GM03348 (cell line): ENCODE data around the gene ZBTB7C.

Source experiments
- DNase-seq: peaks from one replicate; pipeline ENCODE4 v3.0.0; 2012; ENCODE audit warnings: low spot score

Gene ZBTB7C

DNA sequence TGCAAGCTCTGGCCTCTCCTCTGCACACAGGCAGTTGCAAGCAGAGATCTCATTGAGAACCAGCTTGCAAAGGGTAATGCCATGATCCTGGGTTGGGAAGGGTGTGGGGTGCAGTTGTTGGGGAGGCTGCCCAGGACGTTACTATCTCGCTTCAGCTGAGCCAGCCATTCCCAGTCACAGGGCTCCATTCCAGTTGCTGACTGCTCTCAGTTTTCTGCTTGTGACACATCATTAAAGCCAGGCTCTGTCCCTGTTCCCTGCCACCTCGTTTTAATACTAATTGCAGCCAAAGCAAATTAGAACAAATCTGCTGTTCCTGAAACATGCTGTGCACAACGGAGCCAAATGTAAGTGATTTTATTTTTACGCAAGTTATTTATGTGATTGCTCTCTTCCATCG is 416.2 kb downstream of the ZBTB7C start:
- DNase-seq, result no peak

DNA sequence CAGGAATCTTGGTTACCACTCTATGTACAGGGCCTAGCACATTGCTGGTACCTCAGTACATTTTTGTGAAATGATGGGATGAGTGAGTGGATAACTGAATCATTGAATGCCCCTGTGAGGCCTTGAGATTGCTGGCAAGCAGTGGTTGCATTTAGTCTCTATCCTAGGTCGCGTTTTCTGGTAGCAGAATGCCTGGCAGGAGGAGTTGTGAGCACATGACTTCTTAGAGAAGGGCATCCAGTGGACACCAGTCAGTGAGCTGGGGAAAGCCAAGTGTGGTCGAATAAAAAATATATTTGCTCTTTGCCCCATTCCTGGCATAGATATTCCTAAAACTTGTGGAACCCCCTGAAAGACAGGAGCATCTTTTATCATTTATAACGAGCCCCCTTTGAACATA is 416.9 kb downstream of the ZBTB7C start:
- DNase-seq, result no peak

DNA sequence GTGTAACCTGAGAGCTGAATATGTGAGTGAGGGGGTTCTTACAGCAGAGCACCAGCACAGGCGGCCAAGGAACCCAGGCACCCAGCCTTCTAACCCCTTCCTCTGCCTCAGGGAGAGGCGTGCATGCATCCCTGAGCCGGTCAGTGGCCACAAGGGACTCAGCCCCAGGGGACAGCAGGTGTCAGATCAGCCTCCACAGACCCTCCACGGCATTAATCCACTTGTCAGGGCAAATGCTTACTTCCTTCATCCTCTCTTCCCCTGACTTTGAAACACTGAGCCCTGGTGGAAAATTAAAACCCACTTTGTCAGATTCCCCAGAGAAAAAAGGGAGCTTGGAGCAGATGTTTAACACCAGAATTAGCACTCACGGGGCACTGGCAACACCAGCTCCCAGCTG is 418.2 kb downstream of the ZBTB7C start:
- no peak for DNase-seq

DNA sequence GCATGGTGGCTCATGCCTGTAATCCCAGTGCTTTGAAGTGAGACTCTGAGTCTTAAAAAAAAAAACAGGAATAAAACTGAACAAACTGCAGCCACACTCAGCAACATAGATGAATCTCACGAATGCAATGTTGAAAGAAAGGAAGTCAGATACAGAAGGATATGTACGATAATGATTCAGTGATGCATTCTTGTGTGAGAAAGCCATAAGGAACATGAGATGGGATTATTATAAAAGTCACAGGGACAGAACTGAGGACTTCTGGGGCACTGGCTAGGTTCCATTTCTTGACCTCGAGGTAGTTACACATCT is 421.8 kb downstream of the ZBTB7C start:
- no peak for DNase-seq

DNA sequence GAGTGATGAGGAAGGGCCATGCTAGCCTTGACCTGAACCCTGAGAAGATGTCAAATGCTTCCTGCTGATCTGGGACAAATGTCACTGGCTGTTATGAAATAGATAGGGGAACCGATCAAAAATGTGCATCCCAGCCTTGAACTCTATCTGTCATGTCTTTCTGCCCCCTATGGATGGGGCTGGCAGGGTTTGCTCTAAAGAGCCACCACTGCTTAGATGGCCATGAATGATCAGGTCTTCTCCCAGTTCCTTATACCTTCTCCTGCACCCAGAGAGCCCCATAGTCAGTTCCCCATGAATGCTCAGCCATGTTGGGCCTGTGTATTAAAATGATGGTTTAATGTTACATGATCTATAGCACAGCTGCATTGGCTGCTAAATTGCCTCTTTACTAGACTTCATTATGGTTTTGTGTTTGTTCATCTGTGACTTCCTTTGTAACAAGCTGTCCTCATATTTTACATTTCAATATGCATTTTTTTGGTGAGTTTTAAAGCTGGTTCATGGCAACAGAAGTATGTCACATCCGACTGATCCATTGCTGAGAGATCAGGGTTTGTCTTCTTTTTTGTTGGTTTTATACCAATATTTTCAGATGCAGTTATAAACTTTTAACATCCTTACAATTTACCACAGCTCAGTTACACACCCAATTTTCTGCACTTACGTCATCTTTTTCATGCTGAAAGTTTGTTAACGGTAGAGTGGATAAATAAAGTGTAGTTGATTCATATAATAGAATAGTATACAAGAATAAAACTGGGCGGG is 422.4 kb downstream of the ZBTB7C start:
- DNase-seq, result no peak

DNA sequence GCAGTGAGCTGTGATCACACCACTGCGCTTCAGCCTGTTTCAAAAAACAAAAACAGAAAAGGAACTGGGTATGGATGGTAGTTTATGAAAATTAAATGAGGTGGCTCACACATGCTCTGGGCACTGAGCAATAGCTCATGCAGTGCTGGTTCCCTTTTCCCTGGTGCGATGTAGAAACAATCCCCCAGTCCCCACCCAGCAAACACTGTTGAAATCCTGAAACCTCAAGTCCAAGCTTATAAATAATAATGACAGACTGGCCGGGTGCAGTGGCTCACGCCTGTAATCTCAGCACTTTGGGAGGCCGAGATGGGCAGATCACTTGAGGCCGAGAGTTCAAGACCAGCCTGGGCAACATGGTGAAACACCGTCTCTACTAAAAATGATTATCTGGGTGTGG is 423.3 kb downstream of the ZBTB7C start:
- no peak for DNase-seq

DNA sequence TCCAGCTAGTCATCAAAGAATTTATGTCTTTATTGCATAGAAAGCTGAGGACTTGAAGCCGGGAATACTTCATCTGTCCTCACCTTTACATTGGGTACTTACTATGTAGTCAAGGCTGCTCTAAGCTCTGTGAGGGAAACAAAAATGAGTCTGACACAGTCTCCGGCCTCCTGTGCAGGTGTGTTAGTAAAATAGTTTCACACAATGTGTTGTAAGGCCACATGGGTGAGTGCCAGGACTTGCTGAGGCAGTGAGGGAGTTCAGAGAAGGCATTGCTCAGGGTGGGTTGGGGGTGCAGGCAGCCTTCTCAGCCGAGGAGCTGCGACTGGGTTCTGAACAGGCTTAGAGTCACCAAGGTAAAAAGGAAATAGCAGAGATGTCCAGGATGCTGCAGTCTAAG is 424.2 kb downstream of the ZBTB7C start:
- DNase-seq, result no peak

DNA sequence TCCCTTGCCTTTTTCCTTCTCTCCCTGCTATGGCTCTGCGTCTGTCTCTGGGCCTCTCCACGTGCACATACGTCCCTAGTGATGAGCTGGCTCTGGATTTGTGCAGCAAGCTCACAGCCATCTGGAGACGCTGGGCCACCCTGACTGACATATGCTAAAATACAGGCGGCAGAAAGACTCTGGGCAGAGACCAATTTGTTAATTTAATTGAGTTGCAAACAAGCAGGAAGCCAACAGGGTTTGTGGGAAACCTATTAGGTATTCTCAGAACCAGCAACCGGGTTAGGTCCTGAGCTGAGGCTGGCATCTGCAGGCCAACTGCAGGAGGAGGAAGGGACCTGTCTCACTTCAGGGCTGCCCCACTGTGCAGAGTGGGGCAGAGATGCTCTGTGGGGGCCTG is 425.2 kb downstream of the ZBTB7C start:
- no peak for DNase-seq

DNA sequence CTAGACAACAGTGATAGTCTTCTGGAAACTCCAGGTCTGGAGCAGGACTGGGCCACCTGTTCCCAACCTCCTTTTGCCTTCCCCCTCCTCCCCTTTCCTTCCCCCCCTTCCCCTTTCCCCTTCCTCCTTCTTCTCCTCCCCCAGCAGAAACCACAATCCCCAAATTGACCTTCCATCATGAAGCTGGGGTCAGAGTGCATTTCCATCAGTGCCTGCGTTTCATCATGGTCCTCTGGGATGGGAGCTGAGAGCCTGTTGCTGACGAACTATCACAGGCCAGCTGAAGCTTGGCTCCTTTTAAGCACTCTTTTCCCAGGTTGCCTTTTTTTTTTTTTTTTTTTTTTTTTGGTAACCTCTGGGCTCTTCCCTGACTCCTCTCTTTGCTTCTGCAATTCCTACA is 426.1 kb downstream of the ZBTB7C start:
- no peak for DNase-seq

DNA sequence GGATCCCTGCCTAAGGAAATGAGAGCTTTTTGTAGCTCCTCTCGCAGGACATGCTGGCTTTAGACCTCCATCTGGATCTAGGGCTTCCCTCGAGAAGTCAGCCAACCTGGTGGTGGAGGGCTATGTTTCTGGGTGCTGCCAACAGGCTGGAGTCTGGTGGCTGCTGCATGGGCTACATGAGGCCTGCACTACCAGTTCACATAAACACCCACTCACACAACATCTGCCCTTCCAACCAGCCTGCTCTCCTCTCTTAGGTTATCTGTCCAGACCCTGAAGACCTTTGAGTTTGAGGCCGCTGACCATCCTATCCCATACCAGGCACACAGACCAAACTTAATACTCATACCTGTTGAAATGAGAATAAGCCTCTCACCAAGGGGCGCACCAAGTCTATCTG is 427.4 kb downstream of the ZBTB7C start:
- no peak for DNase-seq

DNA sequence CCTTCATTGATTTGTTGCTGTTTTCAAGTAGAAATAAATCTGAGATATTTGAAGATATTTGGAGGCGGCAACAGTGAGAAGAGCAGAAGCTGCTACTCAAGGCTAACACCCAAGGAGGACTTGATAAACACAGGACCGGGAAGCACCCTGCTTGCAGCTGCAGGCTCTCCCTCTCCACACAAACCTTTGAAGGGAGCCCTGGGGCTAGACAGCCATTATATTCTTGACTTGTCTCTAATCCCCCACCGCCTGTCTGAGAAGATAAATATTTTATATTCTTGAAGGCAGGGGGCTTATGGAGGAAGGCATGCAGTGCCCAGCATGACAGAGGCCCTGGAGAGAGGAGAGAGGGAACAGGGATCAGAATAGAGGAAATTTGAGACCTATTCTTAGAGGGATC is 427.9 kb downstream of the ZBTB7C start:
- no peak for DNase-seq

DNA sequence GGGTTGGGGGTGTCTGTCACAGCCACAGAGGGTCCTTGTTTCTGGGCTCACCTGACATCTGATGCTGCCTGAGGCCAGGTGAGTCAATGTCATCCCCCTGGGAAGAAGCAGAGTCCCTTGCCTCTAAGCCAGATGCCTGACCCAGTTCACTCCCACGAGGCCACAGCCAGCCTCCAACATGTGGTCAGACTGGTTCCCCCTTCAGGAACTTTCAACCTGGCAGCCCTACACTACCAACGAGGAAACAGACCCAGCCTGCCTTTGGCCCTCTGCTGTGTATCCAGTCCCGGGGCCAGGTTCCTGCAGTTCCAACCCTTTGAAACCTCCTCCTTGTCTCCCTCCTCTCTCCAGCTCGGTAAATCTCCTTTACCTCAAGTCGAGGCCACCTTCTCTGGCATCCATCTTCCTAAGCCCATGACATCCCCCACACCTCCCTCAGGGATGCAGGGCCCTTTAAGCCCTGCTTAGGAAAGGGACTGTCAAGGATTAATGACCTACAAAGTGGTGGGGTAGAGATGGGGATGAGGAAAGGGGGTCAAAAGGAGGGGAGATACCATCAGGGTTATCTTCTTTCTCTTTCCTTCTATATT is 429.5 kb downstream of the ZBTB7C start:
- DNase-seq, result no peak

DNA sequence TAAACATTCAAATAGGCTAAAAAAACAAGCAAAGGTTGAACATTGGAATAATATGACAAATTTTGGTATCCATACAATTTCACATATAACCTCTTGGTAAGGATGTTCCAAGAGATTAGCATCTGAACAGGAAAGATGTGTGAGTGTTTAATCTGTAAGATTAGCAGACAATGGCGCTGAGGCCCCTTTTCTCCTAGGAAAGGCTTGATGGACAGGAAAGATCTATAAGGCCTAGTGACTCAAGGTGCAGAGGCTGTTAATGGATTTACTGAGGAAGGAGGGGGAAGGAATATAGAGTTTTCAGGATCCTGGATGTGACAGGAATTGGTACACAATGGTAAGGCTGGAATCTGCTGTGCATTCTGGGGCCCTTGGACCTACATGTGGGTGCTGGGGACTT is 430.6 kb downstream of the ZBTB7C start:
- no peak for DNase-seq

DNA sequence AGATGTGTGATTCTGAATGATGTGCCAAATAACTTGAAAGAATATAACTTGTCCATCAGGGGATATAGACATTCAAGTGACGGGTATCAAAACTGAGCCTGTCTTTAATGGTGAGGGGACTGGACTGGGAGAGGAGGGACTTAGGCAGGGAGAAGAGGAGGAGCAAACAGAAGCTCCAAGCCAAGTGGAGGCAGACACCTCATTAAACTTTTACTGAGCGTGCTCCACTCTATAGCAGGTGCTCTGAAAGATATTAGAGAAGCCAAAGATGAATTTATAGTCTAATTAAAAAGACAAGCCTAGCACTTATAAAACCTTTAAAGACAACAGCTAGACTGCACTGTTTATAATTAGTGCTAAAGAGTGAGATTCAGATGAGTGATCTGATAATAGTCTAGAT is 431.0 kb downstream of the ZBTB7C start:
- DNase-seq, result no peak
